ENCODE results near the gene ATP6V1G3. TPM values are rescaled to one million over a fixed set of nuclear protein-coding genes. Genes with fewer than 3 reads are reported as not detected.

The ATP6V1G3 gene
- total RNA-seq, 2 experiments from 2014 or later = 0.66 TPM; not detected in 1

- Histone ChIP-seq H3K36me3 (ENCODE audit: insufficient read depth, low read length) (no peaks in the 10 kb centered on the region), H3K9me3 (ENCODE audit: low read length) (peaks cover 11% of the 10 kb centered on the region; the same call in 1 of the 2 replicates), H3K4me2 (ENCODE audit: low read length) (no peak overlapping the region), H3K9me2 (ENCODE audit: insufficient read depth, low read length) (no peaks in the 10 kb centered on the region), H2AFZ (ENCODE audit: low read length) (peak overlapping the region; percentile 67; the same call in 1 of the 2 replicates), H4K20me1 (ENCODE audit: insufficient read depth, low read length) (no peaks in the 10 kb centered on the region), H3K4me3 (ENCODE audit: low read depth, low read length, poor library complexity, severe bottlenecking) (no peak overlapping the region), H3K79me2 (ENCODE audit: insufficient read depth, low read depth, low read length) (no peaks in the 10 kb centered on the region), H3K27ac (ENCODE audit: low read depth, low read length, poor library complexity, severe bottlenecking) (no peak overlapping the region), H3K4me1 (ENCODE audit: insufficient read depth, low read length, poor library complexity, severe bottlenecking) (peaks cover 9% of the 10 kb centered on the region)
- CTCF ChIA-PET (ENCODE audit: unreplicated experiment) = no interaction called here
- intact Hi-C loops (cut with micrococcal nuclease; ENCODE audit: unreplicated experiment) = no loop called here
- POLR2A ChIA-PET = interaction anchor here (0.7 to 1.5 kb wide), 4 partner anchors 17 to 799 kb away, joined by 3 to 7 read pairs (median 4); no protein-coding TSS in a partner anchor
- BruUV-seq (replicated peaks) = no TSS peak
- no peak for DNase-seq (ENCODE audit: low spot score)
- TF ChIP-seq EZH2phosphoT487 (IDR thresholded peaks at IDR 0.05; ENCODE audit: borderline replicate concordance, low read depth, low read length) = no peak
- no peak for TF ChIP-seq CTCF (conservative IDR thresholded peaks at IDR 0.05; ENCODE audit: low read length)
These were observed 42.4 kb downstream of the ATP6V1G3 start for GRCh38 chr1:198498103-198498385.

- TF ChIP-seq CTCF (conservative IDR thresholded peaks at IDR 0.05; ENCODE audit: low read length) (no peak), EZH2phosphoT487 (IDR thresholded peaks at IDR 0.05; ENCODE audit: borderline replicate concordance, low read depth, low read length) (no peak)
- BruUV-seq (replicated peaks) = no TSS peak
- no peaks in the 10 kb centered on the region for H3K79me2 ChIP-seq (ENCODE audit: insufficient read depth, low read depth, low read length)
- H4K20me1 ChIP-seq (ENCODE audit: insufficient read depth, low read length) = no peaks in the 10 kb centered on the region
- H3K4me2 ChIP-seq (ENCODE audit: low read length) = no peak overlapping the region
- H3K36me3 ChIP-seq (ENCODE audit: insufficient read depth, low read length) = no peaks in the 10 kb centered on the region
- H3K4me1 ChIP-seq (ENCODE audit: insufficient read depth, low read length, poor library complexity, severe bottlenecking) = peaks cover 9% of the 10 kb centered on the region
- ChIA-PET POLR2A (interaction anchor here (0.7 to 1.5 kb wide), 4 partner anchors 18 to 800 kb away, joined by 3 to 7 read pairs (median 4); no protein-coding TSS in a partner anchor), CTCF (ENCODE audit: unreplicated experiment) (no interaction called here)
- H3K9me2 ChIP-seq (ENCODE audit: insufficient read depth, low read length) = no peaks in the 10 kb centered on the region
- DNase-seq (ENCODE audit: low spot score) = peak; percentile 20
- peak overlapping the region; percentile 67 for H2AFZ ChIP-seq (ENCODE audit: low read length)
- no peak overlapping the region for H3K27ac ChIP-seq (ENCODE audit: low read depth, low read length, poor library complexity, severe bottlenecking)
- no peak overlapping the region for H3K4me3 ChIP-seq (ENCODE audit: low read depth, low read length, poor library complexity, severe bottlenecking)
- intact Hi-C loops (cut with micrococcal nuclease; ENCODE audit: unreplicated experiment) = no loop called here
- peaks cover 5% of the 10 kb centered on the region; the same call in 1 of the 2 replicates for H3K9me3 ChIP-seq (ENCODE audit: low read length)
These were observed 43.0 kb downstream of the ATP6V1G3 start for GRCh38 chr1:198497326-198498102.
